Stimulated activated CD8-positive, alpha-beta memory T cell treated with anti-CD3 and anti-CD28 coated beads, Interleukin-15, amount 100 ng/mL, for 1 hour (primary cell): Measurements from ENCODE around the gene UGT1A7.

ENCODE experiments used
- DNase-seq: peaks from one replicate; pipeline ENCODE4 v3.0.0-alpha.2; 2020; ENCODE audit warnings: low read depth

The UGT1A7 gene

GRCh38 chr2:233817995-233818638 is 136.4 kb downstream of the UGT1A7 start:
- no peak for DNase-seq

GRCh38 chr2:233818639-233819621 is 137.2 kb downstream of the UGT1A7 start:
- no peak for DNase-seq

GRCh38 chr2:233819884-233820773 is 138.4 kb downstream of the UGT1A7 start:
- no peak for DNase-seq

GRCh38 chr2:233820774-233821105 is 139.0 kb downstream of the UGT1A7 start:
- DNase-seq: no peak

GRCh38 chr2:233821196-233821595 is 139.5 kb downstream of the UGT1A7 start:
- DNase-seq: no peak

GRCh38 chr2:233821709-233822100 is 140.0 kb downstream of the UGT1A7 start:
- no peak for DNase-seq

- no peak for DNase-seq
Measured at GRCh38 chr2:233822101-233822771, 140.5 kb downstream of the UGT1A7 start.
